ENCODE measurements around the gene LHFPL2. TPM values are rescaled to one million over a fixed set of nuclear protein-coding genes. Genes with fewer than 3 reads are reported as not detected.

LHFPL2 gene
- total RNA-seq, 1 donor from 2014 or later = 33.1 TPM

DNA sequence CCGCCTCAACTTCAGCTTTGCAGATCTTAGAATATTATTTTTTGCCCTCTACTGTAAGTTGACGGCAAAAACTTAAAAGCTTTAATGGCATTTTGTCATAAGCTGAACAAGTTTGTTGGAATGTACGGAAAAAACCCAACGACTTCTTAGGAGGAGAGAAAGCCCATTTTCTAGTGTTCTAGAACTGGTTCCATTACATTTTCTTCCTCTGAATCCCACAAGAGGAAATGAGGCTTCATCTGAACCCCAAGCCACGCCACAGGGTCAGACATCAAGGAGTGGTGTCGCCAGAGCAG is 113.7 kb downstream of the LHFPL2 start:
- TF ChIP-seq, protein P1, sequence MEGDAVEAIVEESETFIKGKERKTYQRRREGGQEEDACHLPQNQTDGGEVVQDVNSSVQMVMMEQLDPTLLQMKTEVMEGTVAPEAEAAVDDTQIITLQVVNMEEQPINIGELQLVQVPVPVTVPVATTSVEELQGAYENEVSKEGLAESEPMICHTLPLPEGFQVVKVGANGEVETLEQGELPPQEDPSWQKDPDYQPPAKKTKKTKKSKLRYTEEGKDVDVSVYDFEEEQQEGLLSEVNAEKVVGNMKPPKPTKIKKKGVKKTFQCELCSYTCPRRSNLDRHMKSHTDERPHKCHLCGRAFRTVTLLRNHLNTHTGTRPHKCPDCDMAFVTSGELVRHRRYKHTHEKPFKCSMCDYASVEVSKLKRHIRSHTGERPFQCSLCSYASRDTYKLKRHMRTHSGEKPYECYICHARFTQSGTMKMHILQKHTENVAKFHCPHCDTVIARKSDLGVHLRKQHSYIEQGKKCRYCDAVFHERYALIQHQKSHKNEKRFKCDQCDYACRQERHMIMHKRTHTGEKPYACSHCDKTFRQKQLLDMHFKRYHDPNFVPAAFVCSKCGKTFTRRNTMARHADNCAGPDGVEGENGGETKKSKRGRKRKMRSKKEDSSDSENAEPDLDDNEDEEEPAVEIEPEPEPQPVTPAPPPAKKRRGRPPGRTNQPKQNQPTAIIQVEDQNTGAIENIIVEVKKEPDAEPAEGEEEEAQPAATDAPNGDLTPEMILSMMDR (IDR thresholded peaks at IDR 0.05; ENCODE audit: insufficient read depth, low read length, poor library complexity, severe bottlenecking) = no peak
- Histone ChIP-seq H3K27me3 (ENCODE audit: control insufficient read depth, insufficient read depth, low read length) (no peaks in the 10 kb centered on the region), H3K36me3 (ENCODE audit: control insufficient read depth, insufficient read depth, low read length) (no peaks in the 10 kb centered on the region), H3K4me3 (ENCODE audit: low read depth, low read length) (no peak overlapping the region)
- DNase-seq (ENCODE audit: low read depth) = no peak

DNA sequence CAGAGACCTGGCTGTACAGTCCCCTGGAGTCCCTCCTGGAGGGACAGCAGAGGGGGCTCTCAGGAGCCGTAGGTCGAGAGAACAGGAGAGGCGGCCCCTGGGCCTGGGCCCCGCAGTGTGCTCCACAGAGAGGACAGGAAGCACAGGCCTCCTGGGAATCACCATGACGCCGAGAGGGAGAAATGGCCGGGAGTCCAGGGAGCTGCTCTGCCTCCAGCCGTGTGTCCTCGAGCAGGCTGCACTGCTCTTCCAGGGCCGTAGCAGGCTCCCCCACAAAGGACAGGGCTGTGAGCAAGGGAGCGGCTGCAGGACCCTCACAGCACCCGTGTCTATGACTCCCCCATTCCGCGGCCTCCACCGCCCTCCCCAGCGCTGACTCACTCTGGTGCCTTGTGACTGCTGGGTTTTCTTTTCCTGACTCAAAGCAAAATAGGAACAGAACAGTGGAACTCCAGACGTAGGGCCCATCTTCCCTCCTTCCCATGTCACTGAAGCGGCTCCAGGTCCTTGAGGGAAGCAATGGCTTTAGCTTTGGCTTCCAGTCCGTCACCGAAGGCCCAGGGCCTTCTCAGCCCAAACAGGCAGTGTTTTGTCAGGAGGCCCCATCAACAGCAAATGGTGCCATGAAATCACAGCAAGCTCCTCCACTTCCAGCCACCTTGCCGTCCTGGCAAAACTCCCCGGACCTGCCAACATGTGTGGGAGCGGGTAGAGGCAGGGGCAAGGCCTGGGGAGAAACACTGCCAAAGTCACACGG is 114.2 kb downstream of the LHFPL2 start:
- TF ChIP-seq, protein P1 (IDR thresholded peaks at IDR 0.05; ENCODE audit: insufficient read depth, low read length, poor library complexity, severe bottlenecking) = no peak
- no peak for DNase-seq (ENCODE audit: low read depth)
- Histone ChIP-seq H3K27me3 (ENCODE audit: control insufficient read depth, insufficient read depth, low read length) (no peaks in the 10 kb centered on the region), H3K4me3 (ENCODE audit: low read depth, low read length) (no peak overlapping the region), H3K36me3 (ENCODE audit: control insufficient read depth, insufficient read depth, low read length) (no peaks in the 10 kb centered on the region)

DNA sequence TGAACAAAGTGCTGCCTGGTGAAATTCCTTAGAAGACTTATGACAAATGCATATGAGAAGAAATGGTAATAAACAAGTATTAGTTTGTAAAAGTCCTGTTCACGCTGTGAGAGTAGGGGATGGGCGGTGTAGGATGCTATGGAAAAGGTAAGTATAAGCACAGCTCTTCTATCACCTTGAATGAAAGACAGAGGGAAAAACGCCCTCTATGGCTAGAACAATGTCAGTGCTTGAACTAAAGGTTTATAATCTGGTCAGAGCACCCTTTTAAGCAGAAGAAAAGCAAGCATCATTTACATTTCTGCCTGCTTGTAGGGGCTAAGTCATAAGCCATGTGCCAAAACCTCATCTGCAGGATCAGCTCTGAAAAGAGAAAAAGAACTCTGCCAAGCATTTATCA is 115.2 kb downstream of the LHFPL2 start:
- DNase-seq (ENCODE audit: low read depth) = no peak
- H3K27me3 ChIP-seq (ENCODE audit: control insufficient read depth, insufficient read depth, low read length) = no peaks in the 10 kb centered on the region
- H3K36me3 ChIP-seq (ENCODE audit: control insufficient read depth, insufficient read depth, low read length) = no peaks in the 10 kb centered on the region
- H3K4me3 ChIP-seq (ENCODE audit: low read depth, low read length) = no peak overlapping the region
- TF ChIP-seq, protein P1 (IDR thresholded peaks at IDR 0.05; ENCODE audit: insufficient read depth, low read length, poor library complexity, severe bottlenecking) = peak; percentile 54

DNA sequence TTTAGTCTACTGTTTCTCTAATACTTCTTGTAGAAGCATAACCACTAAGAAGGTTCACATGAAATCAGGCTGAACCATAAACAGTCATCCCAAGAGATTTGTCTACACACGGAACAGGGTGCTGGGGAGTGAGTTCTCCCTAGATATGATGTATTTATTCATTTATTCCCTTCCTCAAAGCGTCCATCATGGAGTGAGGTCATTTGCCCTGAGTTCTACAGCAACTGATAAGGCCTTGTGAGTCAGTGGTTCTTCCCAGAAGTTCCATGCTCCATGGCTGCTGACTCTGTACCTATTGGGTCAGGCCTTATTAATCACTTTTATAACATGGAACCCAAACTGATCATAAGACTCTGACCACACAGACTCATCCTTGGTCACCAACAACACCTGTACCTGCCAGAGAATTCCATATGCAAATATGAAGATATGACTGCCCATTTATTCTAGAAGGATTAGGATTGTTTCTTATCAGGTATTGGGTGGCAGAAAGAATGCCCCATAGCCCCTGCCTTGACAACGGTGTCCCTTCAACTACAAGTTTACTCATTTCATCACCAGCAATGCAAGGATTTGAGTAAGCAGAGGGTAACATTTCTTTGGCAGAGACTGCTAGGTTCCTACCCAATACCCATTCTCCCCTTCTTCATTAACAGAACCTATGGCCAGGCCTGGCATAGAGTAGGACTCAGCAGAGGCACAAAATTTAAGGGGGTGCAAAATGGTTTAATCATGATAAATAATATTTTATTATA is 118.1 kb downstream of the LHFPL2 start:
- H3K36me3 ChIP-seq (ENCODE audit: control insufficient read depth, insufficient read depth, low read length) = no peaks in the 10 kb centered on the region
- H3K4me3 ChIP-seq (ENCODE audit: low read depth, low read length) = no peak overlapping the region
- TF ChIP-seq, protein P1 (IDR thresholded peaks at IDR 0.05; ENCODE audit: insufficient read depth, low read length, poor library complexity, severe bottlenecking) = no peak
- H3K27me3 ChIP-seq (ENCODE audit: control insufficient read depth, insufficient read depth, low read length) = no peaks in the 10 kb centered on the region
- DNase-seq (ENCODE audit: low read depth) = no peak

DNA sequence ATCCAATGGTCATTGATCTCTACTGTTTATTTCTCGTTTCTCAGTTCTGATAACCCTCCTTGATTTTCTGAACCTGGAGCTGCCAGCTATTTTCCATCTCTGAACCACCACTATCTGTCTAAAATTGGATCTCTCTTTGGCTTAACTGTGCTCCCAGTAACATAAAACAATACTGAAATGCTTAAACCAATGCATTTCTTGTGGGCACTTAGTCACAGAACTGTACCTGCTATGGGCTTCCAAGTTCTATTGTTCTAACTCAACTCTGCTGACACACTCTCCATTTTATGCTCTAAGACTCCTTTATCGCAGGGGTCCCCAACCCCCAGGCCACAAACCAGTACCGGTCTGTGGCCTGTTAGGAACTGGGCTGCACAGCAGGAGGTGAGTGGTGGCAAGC is 120.6 kb downstream of the LHFPL2 start:
- no peak for DNase-seq (ENCODE audit: low read depth)
- H3K4me3 ChIP-seq (ENCODE audit: low read depth, low read length) = no peak overlapping the region
- TF ChIP-seq, protein P1 (IDR thresholded peaks at IDR 0.05; ENCODE audit: insufficient read depth, low read length, poor library complexity, severe bottlenecking) = no peak
- no peaks in the 10 kb centered on the region for H3K27me3 ChIP-seq (ENCODE audit: control insufficient read depth, insufficient read depth, low read length)
- H3K36me3 ChIP-seq (ENCODE audit: control insufficient read depth, insufficient read depth, low read length) = no peaks in the 10 kb centered on the region
